T-helper 2 cell treated with Interferon-gamma antibody and Interleukin-4, amounts not matched to agents 5 μg/mL and 100 μg/mL, for 36 hours (primary cell): ENCODE results near the gene A2M.

Experiments used
- DNase-seq: peaks from one replicate; pipeline ENCODE4 v3.0.0; 2021; ENCODE audit warnings: low spot score
- H3K27ac Mint-ChIP-seq: one replicate; pipeline ENCODE4 v1.8.0; 2021; ENCODE audit warnings: mild to moderate bottlenecking, mixed read lengths
- H3K27me3 Mint-ChIP-seq: one replicate; pipeline ENCODE4 v1.8.0; 2021; ENCODE audit warnings: low read depth, mixed read lengths
- H3K36me3 Mint-ChIP-seq: one replicate; pipeline ENCODE4 v1.8.0; 2021; ENCODE audit warnings: low read depth, mixed read lengths
- H3K4me1 Mint-ChIP-seq: one replicate; pipeline ENCODE4 v1.8.0; 2021; ENCODE audit warnings: low read depth, mixed read lengths
- H3K4me3 Mint-ChIP-seq: one replicate; pipeline ENCODE4 v1.8.0; 2022; ENCODE audit warnings: mild to moderate bottlenecking, moderate library complexity, mixed read lengths
- H3K9me3 Mint-ChIP-seq: one replicate; pipeline ENCODE4 v1.8.0; 2021; ENCODE audit warnings: mixed read lengths

The A2M gene

DNA sequence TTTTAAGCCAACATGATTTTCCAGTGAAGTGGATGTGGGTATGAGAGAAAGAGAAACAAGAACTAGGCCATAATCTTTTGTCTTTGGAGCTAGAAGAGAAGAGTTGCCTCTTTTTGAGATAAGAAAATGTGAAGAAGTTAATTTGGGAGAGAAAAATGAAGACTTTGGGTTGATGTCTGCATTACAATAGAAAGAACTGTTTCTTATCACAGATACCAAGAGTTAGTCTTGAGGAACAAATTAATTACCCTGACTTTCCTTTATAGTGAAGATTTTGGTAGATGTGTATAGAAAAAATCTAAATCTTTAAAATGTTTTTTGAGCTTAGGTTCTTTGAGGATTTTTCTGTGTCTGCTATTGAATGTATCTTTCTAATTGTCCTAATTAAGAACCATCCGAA lies 4.2 kb downstream of the A2M start:
- Mint-ChIP-seq H3K27me3 (peaks cover 2% of the 10 kb centered on the region), H3K9me3 (no peaks in the 10 kb centered on the region), H3K36me3 (no peaks in the 10 kb centered on the region), H3K4me1 (peaks cover 2% of the 10 kb centered on the region), H3K27ac (no peak overlapping the region), H3K4me3 (no peak overlapping the region)
- DNase-seq, result no peak

DNA sequence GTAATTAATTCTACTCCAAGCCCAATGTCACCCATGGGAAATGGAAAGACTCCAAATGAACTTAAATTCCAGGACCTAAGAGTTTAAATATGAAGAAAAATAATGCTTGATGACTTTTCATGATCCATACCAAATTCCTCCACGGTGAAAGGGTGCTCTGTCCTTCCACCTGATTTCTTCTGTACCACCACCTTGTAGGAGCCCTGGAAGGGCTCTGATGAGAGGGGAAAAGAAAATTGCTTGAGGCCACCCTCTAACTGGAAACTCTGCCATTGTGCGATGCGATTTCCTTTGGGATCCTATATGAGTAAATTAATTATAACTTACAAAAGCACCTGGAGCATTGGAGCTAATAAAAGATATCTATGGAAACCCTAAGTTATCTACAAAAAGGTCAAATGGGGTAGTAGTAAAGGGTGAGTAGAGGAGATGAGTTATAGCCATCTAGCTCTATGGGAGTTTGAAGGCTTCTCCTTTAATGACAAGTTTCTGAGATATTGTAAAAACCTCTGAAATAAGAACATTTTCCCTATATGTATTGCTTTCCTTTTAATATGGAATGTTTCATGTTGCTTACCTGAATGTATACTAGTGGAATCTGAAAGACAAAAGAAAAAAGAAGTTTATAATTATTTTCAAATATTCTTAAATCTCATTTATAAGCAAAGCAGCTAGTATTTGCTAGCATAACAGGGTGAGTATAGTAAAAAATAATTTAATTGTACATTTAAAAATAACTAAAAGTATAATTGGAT lies 5.8 kb downstream of the A2M start:
- Mint-ChIP-seq H3K9me3 (no peaks in the 10 kb centered on the region), H3K27me3 (peaks cover 2% of the 10 kb centered on the region), H3K4me3 (no peak overlapping the region), H3K4me1 (no peaks in the 10 kb centered on the region), H3K27ac (no peak overlapping the region), H3K36me3 (no peaks in the 10 kb centered on the region)
- no peak for DNase-seq

DNA sequence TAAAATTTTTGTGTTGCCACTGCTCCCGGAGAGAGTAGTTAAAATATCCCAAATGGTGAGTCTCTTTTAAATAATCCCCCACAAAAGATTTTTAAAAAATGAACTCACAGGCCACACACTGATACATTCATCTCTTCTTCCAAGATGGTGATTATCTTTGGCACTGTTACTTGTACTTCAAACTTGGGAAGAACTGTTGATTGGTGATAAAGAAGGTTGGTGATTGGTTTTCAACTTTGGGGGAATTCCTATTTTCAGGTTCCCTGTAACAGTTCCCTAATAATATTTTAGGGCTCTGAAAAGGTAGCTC lies 6.6 kb downstream of the A2M start:
- peaks cover 2% of the 10 kb centered on the region for H3K27me3 Mint-ChIP-seq
- H3K9me3 Mint-ChIP-seq, result no peaks in the 10 kb centered on the region
- no peak for DNase-seq
- H3K4me3 Mint-ChIP-seq, result no peak overlapping the region
- no peaks in the 10 kb centered on the region for H3K4me1 Mint-ChIP-seq
- H3K36me3 Mint-ChIP-seq, result no peaks in the 10 kb centered on the region
- H3K27ac Mint-ChIP-seq, result no peak overlapping the region

DNA sequence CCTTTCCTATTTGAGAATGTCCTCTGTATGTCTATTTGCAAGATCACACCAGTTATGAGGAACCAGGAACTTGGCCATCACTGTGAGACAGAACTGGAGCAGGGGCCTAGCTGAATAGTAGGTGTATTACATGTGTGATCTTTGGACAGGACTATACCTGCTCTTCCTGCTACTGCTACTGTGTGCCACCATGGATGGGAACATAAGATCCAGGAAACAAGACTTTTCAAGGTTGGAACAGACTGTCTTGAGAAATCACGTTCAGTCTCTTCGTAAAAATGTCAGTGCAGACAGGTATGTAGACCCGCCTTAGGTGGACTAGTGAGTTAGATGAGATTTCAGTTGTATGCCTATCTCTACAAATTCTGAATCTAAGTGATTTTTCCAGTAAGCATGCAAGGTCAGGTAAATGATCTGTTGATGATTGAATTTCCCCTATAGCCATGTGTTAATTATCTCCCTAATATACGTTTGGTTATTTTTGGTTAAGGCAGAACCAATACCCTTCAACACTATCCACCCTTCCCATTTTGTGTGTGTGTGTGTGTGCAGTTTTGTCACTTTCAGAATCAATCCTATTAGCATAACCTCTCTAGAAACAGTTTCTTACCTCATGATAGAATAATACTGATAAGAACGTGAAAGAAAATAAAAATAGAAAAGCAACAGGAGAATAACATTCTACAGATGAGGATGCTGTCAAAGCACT lies 7.1 kb downstream of the A2M start:
- Mint-ChIP-seq H3K36me3 (no peaks in the 10 kb centered on the region), H3K4me1 (no peaks in the 10 kb centered on the region), H3K27me3 (peaks cover 2% of the 10 kb centered on the region), H3K4me3 (no peak overlapping the region), H3K27ac (no peak overlapping the region), H3K9me3 (no peaks in the 10 kb centered on the region)
- no peak for DNase-seq

DNA sequence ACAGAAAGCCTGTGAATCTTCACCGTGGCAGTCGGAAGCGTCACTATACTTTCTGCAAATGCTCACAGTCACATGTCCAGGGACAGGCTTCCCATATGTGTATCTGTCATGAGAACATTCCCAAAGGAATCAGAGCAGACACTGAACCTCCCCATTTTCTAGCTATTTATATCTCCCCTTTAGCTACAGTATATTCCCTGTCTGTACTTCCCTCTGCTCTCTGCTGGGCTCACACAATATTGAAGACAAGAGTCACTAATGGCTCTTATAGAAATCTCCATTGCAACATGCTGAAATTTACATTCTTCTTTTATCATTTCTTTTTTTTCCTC lies 8.2 kb downstream of the A2M start:
- peaks cover 2% of the 10 kb centered on the region for H3K27me3 Mint-ChIP-seq
- H3K9me3 Mint-ChIP-seq, result no peaks in the 10 kb centered on the region
- no peak overlapping the region for H3K4me3 Mint-ChIP-seq
- H3K36me3 Mint-ChIP-seq, result no peaks in the 10 kb centered on the region
- H3K27ac Mint-ChIP-seq, result no peak overlapping the region
- no peak for DNase-seq
- H3K4me1 Mint-ChIP-seq, result no peaks in the 10 kb centered on the region

DNA sequence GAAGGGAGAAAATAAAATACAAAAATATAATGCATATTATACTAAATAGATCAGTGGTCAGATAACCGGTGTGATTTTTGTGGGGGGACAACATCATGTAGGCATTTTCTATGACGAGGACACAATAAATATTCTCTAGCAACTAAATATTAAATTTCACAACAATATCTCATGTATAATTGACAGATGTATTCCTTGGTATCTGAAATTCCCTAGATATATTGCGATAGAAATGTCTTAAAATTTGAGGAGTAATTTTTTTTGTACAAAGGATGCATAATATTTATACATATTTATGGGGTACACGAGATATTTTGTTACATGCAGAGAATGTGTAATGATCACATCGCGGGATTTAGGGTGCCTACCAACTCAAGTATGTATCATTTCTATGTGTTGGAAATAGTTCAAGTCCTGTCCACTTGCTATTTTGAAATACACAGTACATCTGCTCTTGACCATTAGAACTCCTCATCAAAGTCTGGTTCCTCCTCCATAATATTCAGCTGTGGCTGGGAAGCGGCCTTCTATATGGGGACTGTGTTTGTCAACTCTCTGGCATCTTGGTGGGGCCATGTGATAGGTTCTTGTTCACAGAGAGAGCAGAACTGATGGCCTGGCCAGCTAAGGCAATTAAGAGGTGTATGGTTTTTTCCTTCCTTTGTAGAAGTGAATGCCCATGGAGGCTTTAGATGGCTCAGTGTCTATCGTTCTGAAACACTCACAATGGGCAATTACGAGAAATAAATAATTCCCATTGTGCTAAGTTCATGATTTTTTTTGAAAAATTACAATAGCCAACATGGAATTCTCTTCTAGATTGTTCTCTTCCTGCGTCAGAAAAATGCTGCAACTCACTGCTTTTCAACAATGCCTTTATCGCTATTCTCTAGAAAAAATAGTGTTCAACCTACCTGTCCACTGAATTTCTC lies 8.8 kb downstream of the A2M start:
- Mint-ChIP-seq H3K27me3 (peaks cover 2% of the 10 kb centered on the region), H3K36me3 (no peaks in the 10 kb centered on the region), H3K4me1 (no peaks in the 10 kb centered on the region), H3K4me3 (no peak overlapping the region), H3K27ac (no peak overlapping the region), H3K9me3 (no peaks in the 10 kb centered on the region)
- DNase-seq, result no peak

DNA sequence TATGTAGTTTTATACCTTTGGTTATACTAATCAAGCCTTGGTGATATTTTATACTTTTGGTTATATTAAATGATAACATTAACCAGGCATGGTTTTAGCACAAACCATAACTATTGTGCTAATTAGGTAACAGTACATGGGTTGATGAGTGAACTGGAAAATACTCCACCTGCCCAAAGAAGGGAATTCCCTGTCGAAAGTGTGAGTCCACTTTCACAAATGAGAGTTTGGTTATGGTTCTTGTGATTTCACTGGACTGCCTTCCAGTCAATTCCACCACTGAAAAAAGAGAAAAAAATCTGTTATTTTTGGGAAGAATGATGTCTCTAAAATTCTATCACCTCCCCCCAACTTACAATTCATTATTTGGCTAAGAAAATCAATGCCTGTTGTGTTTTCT lies 9.7 kb downstream of the A2M start:
- Mint-ChIP-seq H3K27ac (no peak overlapping the region), H3K36me3 (no peaks in the 10 kb centered on the region), H3K4me1 (no peaks in the 10 kb centered on the region), H3K27me3 (peaks cover 2% of the 10 kb centered on the region), H3K9me3 (no peaks in the 10 kb centered on the region), H3K4me3 (no peak overlapping the region)
- DNase-seq, result no peak

DNA sequence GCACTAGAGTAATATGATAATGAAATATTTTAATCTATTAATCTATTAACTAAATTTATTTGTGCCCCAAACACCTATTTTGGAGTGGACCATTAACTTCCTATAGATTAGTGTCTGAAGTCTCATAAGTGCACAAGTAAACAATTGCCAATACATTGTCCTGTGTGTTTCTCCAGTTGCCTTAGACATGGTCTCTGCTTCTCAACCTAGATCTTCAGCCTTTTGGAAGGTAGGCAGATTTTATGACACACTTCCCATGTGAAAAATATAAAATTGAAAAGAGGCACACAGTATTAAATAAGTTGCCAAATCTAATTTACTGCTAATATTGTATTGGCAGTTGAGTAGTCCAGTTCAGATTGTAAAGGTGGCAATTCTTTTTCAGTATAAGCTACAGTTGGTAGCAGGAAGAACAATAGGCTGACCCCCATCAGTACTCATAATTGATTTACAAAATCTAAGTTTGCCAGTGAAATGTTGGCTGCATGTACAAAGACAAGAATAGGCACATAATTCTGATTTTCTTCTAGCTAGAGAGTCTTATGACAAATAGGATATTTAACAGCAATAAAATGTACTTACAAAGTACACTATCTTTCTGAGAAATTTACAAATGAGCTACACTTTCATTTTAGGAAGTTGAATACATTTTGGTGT lies 10.8 kb downstream of the A2M start:
- H3K4me3 Mint-ChIP-seq, result no peak overlapping the region
- no peaks in the 10 kb centered on the region for H3K4me1 Mint-ChIP-seq
- no peak for DNase-seq
- no peaks in the 10 kb centered on the region for H3K36me3 Mint-ChIP-seq
- no peaks in the 10 kb centered on the region for H3K9me3 Mint-ChIP-seq
- no peak overlapping the region for H3K27ac Mint-ChIP-seq
- H3K27me3 Mint-ChIP-seq, result peaks cover 2% of the 10 kb centered on the region

DNA sequence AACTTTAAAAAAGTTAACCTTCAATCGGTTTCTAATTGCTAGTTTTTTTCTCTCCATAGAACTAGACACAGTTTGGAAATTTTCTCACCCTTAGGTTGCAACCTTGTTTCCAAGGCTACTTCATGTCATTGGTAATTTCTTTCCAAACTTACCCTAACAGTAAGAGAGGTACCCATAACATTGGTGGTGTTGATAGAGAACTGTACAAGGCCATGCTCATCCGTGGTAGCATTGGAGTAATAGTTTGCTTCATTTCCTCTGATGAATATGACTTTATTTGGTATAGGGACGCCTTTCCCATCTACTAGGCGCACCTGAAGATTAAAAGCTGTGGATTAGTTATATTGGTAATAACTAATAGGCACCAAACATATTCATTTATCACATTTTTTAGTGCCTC lies 11.6 kb downstream of the A2M start:
- Mint-ChIP-seq H3K4me1 (no peaks in the 10 kb centered on the region), H3K27ac (no peak overlapping the region), H3K4me3 (no peak overlapping the region), H3K36me3 (no peaks in the 10 kb centered on the region), H3K27me3 (peaks cover 2% of the 10 kb centered on the region), H3K9me3 (no peaks in the 10 kb centered on the region)
- DNase-seq, result no peak

DNA sequence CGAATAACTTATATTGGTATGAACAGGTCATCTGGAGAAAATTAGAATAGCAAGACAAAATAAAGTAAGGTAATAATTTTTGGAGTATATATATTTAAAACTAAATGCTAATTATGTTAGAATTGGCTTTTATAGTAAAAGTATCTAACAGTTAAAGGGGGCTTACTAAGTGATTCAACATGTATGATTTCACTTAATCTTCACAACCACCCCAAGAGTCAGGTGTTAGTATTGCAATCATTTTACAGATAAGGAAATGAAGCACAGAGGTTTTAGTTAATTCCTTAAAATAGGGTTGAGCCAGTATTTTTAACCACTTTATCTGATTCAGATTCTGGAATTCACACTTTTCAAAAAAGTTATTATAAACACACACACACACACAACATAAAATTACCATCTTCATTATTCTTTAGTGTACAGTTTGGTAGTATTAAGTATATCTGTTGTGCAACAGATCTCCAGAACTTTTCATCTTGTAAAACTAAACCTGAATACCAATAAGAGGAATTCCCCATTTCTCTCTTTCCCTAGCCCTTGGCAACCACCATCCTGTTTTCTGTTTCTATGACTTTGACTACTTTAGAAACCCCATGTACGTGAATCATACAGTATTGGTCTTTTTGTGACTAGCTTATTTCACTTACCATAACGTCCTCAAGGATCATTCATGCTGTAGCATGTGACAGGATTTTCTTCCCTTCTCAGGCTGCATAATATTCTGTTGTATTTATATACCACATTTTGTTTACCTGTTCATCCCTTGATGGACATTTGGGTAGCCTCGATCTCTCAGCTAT lies 12.5 kb downstream of the A2M start:
- no peak for DNase-seq

DNA sequence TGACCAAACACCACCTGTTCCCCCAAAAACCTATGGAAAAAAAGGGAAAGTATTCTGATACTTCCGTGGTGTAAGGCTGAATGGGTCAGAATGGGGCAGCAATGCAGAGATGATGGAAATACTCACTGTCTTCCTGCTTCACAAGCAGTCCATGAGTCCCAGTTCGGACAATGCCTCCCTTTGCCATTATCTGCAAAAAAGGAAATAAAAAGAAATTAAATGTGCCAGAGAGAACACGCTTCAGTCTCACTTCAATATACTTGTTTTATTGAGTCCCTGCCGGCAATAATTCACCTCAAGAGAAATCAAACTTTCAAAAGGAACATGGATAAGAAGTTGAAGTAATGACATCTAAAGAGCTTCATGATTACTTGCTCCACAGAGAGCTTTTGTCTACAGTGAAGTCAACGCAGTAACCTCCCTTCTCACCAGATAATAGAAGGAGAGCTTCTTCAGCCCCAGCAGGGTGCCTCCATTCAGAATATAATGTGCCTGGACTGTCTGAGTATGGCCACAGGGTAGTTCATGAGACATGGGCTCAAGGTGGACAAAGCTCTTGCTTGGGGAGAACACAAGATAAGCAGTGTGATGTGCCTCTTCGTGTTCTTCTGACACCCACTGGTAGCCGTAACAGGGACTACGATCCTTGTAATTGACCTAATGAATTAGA lies 14.6 kb downstream of the A2M start:
- no peaks in the 10 kb centered on the region for H3K27me3 Mint-ChIP-seq
- H3K27ac Mint-ChIP-seq, result no peak overlapping the region
- no peak overlapping the region for H3K4me3 Mint-ChIP-seq
- no peaks in the 10 kb centered on the region for H3K4me1 Mint-ChIP-seq
- no peaks in the 10 kb centered on the region for H3K36me3 Mint-ChIP-seq
- no peak for DNase-seq
- no peaks in the 10 kb centered on the region for H3K9me3 Mint-ChIP-seq

More for the DNA sequence above, 12.5 kb downstream of the A2M start:
- Mint-ChIP-seq H3K27me3 (peaks cover 2% of the 10 kb centered on the region), H3K27ac (no peak overlapping the region), H3K4me3 (no peak overlapping the region), H3K36me3 (no peaks in the 10 kb centered on the region), H3K4me1 (no peaks in the 10 kb centered on the region), H3K9me3 (no peaks in the 10 kb centered on the region)

DNA sequence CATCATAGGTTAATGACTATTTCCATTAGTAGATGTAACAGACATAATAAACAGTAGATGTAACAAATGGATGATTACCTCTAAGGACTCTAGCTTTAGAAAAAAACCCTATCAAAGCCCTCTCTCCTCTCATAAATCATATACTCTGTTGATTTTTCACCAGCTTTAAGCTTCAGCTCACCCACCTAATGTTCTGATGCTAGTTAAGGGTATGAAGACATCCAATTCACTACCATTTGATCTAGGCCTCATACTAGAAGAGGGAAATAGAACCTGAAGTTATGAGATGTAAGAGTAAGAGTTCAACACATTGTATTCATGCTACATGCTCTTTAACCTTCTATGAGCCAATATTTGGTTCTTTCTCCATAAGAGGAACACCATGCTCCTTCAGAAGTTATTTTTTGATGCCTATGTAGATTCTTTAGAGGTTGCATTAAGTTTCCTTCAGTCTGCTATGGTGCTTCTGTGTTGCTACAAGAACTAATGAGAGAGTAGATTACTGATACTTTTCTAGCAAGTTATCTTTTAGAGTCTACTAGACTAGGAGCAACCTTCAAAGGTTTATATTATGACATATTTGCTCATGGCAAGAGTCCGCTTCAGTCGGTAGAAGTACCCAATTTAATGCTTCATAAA lies 16.0 kb downstream of the A2M start:
- H3K36me3 Mint-ChIP-seq, result no peaks in the 10 kb centered on the region
- no peaks in the 10 kb centered on the region for H3K4me1 Mint-ChIP-seq
- DNase-seq, result no peak
- no peaks in the 10 kb centered on the region for H3K9me3 Mint-ChIP-seq
- H3K27me3 Mint-ChIP-seq, result no peaks in the 10 kb centered on the region
- H3K27ac Mint-ChIP-seq, result no peak overlapping the region
- no peak overlapping the region for H3K4me3 Mint-ChIP-seq
